ENCODE measurements around the gene PTGDS.

The PTGDS gene

DNA sequence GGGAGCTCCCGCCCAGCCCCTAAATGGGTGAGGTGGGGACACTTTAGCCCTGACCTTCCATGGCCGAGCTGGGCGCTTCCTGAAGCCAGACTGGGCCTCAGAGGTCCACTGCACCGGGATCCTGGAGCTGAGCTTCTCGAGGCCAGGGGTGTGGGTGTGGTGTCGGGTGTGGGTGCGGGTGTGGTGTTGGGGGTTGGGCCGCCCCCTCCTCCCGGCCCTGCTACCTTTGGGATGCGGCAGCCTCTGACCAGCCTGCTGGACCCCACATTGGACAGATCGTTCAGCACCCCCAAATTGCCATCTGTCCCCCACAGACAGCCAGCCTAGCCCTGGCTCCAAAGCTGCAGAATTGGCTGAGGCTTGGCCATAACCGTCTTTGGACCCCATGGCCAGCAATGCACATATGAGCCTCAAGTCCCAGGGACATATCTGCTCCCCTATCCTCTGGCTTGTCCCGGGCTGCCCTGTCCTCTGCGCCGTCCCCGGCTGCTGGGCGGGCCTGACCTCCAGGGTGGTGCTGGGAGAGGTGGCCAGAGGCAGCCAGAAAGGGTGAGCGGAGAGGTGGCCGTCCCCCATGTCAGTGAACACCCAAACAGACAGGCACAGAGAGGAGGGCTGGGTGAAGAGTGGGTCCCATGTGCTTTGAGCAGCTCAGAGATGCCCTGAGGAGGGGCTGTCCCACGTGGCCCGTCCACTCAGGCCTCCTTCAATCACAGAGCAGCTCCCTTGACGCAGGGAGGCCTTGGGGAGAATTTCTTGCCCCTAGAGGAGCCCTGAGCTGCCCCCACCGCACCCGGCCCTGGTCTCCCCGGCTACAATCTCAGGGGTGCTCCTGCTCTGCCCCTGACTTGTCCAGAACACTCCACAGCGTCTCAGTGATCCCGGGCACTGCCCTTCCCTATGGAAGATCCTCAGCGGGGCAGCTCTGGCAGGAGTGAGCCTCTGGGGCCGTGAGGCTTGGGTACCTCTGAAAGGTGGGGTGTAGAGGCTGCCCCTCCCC lies 3.4 kb upstream of the PTGDS start:
- no peak for DNase-seq (ENCODE audit: low read depth)

DNA sequence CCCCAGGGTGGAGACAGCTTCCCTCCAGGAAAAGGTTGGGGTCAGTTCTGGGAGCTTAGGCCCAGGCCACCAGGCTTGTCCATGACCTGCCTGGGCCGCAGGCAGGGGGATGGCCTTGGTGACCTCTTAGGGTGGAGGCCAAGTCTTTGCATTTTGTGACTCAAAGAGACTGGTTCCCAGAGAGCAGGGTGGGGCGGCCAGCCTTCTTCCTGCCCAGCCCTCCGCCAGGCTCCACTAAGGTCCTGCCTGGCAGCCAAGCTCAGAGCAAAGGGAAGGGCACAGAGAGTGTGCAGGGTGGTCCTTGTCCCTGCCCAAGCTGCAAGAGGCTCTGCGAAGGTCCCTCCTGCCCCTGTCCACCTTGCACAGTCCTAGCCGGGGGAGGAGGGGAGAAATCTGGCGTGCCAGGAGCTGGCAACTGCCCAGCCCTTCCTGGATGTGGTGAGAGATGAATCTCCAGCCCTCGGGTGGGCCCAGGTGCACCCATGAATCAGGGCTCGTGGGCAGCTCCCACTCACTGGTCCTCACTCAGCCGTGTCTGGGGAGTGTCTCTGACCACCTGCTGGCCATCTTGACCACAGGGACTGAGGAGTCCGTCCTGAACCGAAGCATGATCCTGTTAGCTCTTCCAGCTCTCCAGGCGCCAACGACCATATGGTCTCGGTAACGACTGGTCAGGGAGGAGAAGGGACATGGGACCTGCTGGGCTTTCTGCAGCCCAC lies 2.3 kb upstream of the PTGDS start:
- no peak for DNase-seq (ENCODE audit: low read depth)

GRCh38 chr9:136975644-136976043 lies 1.7 kb upstream of the PTGDS start:
- DNase-seq (ENCODE audit: low read depth), result no peak

GRCh38 chr9:136977649-136978072 lies 357 bp downstream of the PTGDS start:
- no peak for DNase-seq (ENCODE audit: low read depth)

- peak; percentile 49 for DNase-seq (ENCODE audit: low read depth)
These were observed 965 bp downstream of the PTGDS start for GRCh38 chr9:136978073-136978864.

GRCh38 chr9:136978865-136979544 lies 1.7 kb downstream of the PTGDS start:
- no peak for DNase-seq (ENCODE audit: low read depth)

GRCh38 chr9:136979769-136980587 lies 2.7 kb downstream of the PTGDS start:
- no peak for DNase-seq (ENCODE audit: low read depth)

GRCh38 chr9:136980669-136981478 lies 3.6 kb downstream of the PTGDS start:
- no peak for DNase-seq (ENCODE audit: low read depth)

DNA sequence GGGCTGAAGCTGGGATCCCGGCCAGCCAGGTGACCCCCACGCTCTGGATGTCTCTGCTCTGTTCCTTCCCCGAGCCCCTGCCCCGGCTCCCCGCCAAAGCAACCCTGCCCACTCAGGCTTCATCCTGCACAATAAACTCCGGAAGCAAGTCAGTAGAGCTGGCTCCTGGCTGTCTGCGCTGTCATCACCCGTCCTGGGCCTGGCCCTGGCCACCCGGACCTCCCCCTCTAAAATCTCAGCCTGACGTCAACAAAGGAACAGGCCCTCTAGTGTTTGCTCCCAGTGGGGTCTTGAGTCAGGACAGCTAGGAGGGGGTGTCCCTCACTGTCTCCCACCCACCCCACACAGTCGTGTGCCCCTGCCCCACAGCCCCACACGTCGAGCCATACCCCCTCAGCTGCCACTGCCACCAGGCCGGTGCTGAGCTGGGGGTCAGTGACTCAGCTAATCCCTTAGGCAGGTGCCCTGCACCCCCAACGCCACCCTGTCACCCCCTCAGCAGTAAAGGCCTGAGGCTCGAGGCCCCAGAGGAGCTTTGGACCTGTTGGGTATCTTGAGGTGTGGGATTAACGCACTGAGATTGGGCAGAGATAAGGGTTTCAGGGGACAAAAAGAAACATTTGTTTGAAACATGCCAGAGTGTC lies 4.4 kb downstream of the PTGDS start:
- DNase-seq (ENCODE audit: low read depth), result no peak

GRCh38 chr9:136982232-136983051 lies 5.1 kb downstream of the PTGDS start, which contains the start of gene LCNL1:
TSS of gene LCNL1 (plus strand) at chr9:136982993. CDS start at chr9:136983587, 594 bp downstream.
- no peak for DNase-seq (ENCODE audit: low read depth)

DNA sequence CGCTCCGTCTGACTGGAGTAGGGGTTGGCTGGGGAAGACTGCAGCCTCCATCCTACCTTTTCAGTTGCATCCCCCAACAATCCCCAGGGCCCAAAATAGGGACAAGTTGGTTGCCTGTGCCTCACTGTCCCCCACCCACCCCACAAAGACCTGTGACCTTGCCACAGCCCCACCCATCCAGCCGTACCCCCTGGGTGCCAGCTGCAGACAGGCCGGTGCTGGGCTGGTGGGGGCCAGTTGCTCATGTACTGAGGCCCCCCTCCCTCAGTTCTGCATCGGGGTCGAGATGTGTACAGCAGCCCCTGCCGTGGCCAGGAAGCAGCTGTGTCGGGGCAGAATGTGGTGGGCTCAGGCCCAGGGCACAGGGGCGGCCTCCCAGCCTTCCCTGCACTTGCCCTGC lies 5.9 kb downstream of the PTGDS start:
- DNase-seq (ENCODE audit: low read depth), result no peak

DNA sequence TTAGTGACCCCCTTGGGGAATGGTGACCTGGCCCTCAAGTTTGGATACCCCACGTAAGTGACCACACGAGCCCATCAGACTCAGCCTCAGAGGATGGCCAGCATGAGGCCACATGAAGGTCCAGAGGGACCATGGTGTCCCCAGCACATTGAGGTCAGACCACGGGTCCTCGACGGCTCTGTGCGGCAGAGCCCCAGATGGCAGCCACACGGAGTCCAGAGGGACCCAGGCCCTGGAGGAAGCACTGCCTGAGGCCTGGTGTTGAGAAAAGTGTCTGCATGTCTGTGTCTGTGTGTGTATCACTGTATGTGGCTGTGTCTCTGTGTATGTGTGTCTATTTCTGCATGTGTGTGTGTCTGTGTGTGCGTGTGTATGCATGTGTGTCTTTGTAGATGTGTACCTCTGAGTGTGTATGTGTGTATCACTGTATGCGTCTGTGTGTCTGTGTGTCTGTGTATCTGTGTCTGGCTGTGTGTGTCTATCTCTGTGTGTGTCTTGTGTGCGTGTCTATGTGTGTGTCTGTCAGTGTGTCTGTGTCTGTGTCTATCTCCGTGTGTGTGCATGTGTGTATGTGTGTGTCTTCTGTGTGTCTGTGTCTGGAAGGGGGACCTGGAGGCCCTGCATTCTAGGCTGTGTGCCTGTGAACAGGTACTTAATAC lies 6.5 kb downstream of the PTGDS start:
- DNase-seq (ENCODE audit: low read depth), result no peak

DNA sequence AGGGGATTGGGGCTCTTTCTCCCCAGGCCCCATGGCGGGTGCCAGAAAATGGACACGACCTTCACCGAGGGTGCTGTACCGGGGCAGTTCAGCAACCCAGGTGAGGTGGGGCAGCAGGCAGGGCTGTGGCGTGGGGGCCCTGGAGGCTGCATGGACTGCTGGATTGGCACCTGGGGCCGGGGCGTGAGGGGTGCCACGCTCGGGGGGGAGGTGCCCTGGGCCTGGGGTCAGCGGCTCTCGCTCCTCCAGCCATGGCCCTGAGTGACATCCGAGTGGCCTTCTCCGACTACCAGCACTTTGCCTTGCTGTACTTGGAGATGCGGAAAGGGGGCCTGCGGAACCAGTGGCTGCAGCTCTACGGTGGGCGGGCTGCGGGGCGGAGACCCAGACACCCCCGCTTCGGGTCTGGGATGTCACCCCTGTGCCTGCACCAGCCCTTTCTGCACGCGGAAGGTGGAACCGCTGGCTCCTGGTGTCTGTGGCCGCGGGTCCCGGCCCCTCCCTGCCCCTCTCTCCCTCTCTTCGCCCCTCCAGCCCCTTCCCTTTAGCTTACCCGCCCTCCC lies 7.2 kb downstream of the PTGDS start:
- no peak for DNase-seq (ENCODE audit: low read depth)

- DNase-seq (ENCODE audit: low read depth), result no peak
These were observed 7.8 kb downstream of the PTGDS start for GRCh38 chr9:136985027-136985602.

DNA sequence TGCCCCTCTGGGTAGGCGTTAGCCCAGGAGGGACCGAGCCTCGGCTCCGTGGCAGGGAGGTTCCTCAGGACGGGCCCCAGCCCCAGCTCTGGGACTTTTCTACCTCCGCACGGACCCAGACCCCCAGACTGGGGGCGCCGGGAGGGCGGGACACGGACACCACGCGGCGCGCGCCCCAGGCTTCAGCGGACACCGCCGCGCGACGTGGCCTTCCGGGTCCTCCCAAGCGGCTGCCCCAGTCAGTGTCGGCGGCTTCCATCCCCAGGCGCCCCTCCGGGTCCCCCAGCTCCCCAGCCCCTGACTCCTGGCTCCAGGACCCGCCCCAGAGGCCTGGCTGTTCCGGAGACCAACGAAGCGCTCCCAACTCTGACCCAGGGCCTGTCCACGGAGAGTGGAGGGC lies 8.5 kb downstream of the PTGDS start:
- DNase-seq (ENCODE audit: low read depth), result no peak

GRCh38 chr9:136988872-136989271 lies 11.6 kb downstream of the PTGDS start:
- DNase-seq (ENCODE audit: low read depth), result no peak

GRCh38 chr9:136990242-136990911 lies 13.1 kb downstream of the PTGDS start:
- no peak for DNase-seq (ENCODE audit: low read depth)

Measured in stimulated activated CD8-positive, alpha-beta memory T cell treated with anti-CD3 and anti-CD28 coated beads, Interleukin-15, amount 100 ng/mL, for 24 hours (primary cell).